ENCODE data around the gene VANGL1. TPM values are rescaled to one million over a fixed set of nuclear protein-coding genes. Genes with fewer than 3 reads are reported as not detected.

The VANGL1 gene
- total RNA-seq, 1 experiment from 2014 or later = 23.1 TPM

GRCh38 chr1:115677182-115677555, 35.4 kb downstream of the VANGL1 start:
- Histone ChIP-seq H3K27ac (ENCODE audit: low read length) (peak overlapping the region; percentile 67), H3K9me3 (ENCODE audit: low read length) (no peaks in the 10 kb centered on the region), H3K4me3 (ENCODE audit: low read length) (no peak overlapping the region), H3K27me3 (ENCODE audit: low read length) (no peaks in the 10 kb centered on the region), H4K20me1 (ENCODE audit: low read length) (no peaks in the 10 kb centered on the region), H3K36me3 (ENCODE audit: low read depth, low read length) (peaks cover 8% of the 10 kb centered on the region), H3K9ac (ENCODE audit: low read length) (no peak overlapping the region), H3K79me2 (ENCODE audit: low read length) (peaks cover 49% of the 10 kb centered on the region), H3K4me2 (ENCODE audit: low read length) (0 out of 2 replicates have a peak overlapping the region, but pooled peaks have one; percentile 30), H3K9me2 (replicated peaks; ENCODE audit: low read length) (no peaks in the 10 kb centered on the region), H3K4me1 (ENCODE audit: insufficient read depth, low read length) (peaks cover 47% of the 10 kb centered on the region), H2AFZ (ENCODE audit: low read length) (no peak overlapping the region), H3F3A (ENCODE audit: low read length, unreplicated experiment) (no peaks in the 10 kb centered on the region)
- no peak for TF ChIP-seq EZH2 (IDR thresholded peaks at IDR 0.05; ENCODE audit: low read length, unreplicated experiment)
- TF ChIP-seq EZH2phosphoT487 (IDR thresholded peaks at IDR 0.05; ENCODE audit: borderline replicate concordance, low read length) = no peak
- TF ChIP-seq, protein P1, sequence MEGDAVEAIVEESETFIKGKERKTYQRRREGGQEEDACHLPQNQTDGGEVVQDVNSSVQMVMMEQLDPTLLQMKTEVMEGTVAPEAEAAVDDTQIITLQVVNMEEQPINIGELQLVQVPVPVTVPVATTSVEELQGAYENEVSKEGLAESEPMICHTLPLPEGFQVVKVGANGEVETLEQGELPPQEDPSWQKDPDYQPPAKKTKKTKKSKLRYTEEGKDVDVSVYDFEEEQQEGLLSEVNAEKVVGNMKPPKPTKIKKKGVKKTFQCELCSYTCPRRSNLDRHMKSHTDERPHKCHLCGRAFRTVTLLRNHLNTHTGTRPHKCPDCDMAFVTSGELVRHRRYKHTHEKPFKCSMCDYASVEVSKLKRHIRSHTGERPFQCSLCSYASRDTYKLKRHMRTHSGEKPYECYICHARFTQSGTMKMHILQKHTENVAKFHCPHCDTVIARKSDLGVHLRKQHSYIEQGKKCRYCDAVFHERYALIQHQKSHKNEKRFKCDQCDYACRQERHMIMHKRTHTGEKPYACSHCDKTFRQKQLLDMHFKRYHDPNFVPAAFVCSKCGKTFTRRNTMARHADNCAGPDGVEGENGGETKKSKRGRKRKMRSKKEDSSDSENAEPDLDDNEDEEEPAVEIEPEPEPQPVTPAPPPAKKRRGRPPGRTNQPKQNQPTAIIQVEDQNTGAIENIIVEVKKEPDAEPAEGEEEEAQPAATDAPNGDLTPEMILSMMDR (conservative IDR thresholded peaks at IDR 0.05; ENCODE audit: low read depth, low read length) = no peak
- no TSS peak for BruUV-seq (replicated peaks)
- DNase-seq = peak; percentile 29
- no peak for ATAC-seq
- POLR2A ChIA-PET (ENCODE audit: unreplicated experiment) = no interaction called here
- intact Hi-C loops (cut with micrococcal nuclease) = no loop called here
- CTCF ChIA-PET = no interaction called here

DNA sequence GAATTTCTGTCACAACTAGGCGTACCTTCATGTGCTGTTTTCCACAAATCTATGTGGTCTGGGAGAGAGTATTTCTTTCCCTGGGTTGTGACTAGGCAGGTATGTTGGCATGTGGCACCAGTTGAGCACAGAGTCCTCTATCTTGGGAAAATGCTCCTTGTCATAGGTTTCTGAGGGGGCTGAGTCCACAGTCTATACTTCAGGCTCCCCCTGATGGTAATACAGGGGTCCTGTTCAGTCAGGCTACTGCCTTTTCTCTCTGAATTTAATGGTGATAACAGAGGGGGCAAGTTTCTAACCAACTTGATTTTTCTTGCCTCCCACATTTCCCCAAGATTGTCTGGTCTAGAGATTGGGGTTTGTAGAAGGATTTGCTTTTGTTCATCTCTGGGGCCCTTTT, 35.8 kb downstream of the VANGL1 start:
- Histone ChIP-seq H3K36me3 (ENCODE audit: low read depth, low read length) (peaks cover 12% of the 10 kb centered on the region), H3K27ac (ENCODE audit: low read length) (peak overlapping the region; percentile 67), H3K4me1 (ENCODE audit: insufficient read depth, low read length) (peaks cover 47% of the 10 kb centered on the region), H3K9me3 (ENCODE audit: low read length) (no peaks in the 10 kb centered on the region), H3K4me2 (ENCODE audit: low read length) (no peak overlapping the region), H4K20me1 (ENCODE audit: low read length) (no peaks in the 10 kb centered on the region), H3K79me2 (ENCODE audit: low read length) (peaks cover 45% of the 10 kb centered on the region), H3F3A (ENCODE audit: low read length, unreplicated experiment) (no peaks in the 10 kb centered on the region), H3K9ac (ENCODE audit: low read length) (no peak overlapping the region), H3K27me3 (ENCODE audit: low read length) (no peaks in the 10 kb centered on the region), H3K4me3 (ENCODE audit: low read length) (no peak overlapping the region), H3K9me2 (replicated peaks; ENCODE audit: low read length) (no peaks in the 10 kb centered on the region), H2AFZ (ENCODE audit: low read length) (no peak overlapping the region)
- intact Hi-C loops (cut with micrococcal nuclease) = no loop called here
- BruUV-seq (replicated peaks) = no TSS peak
- ChIA-PET CTCF (no interaction called here), POLR2A (ENCODE audit: unreplicated experiment) (no interaction called here)
- DNase-seq (no peak), ATAC-seq (no peak)
- TF ChIP-seq, protein P1 (conservative IDR thresholded peaks at IDR 0.05; ENCODE audit: low read depth, low read length) = no peak
- TF ChIP-seq EZH2phosphoT487 (IDR thresholded peaks at IDR 0.05; ENCODE audit: borderline replicate concordance, low read length) (no peak), EZH2 (IDR thresholded peaks at IDR 0.05; ENCODE audit: low read length, unreplicated experiment) (no peak)

- Histone ChIP-seq H3K27ac (ENCODE audit: low read length) (no peak overlapping the region), H4K20me1 (ENCODE audit: low read length) (no peaks in the 10 kb centered on the region), H3K4me2 (ENCODE audit: low read length) (no peak overlapping the region), H3K79me2 (ENCODE audit: low read length) (peaks cover 39% of the 10 kb centered on the region), H3K4me1 (ENCODE audit: insufficient read depth, low read length) (peaks cover 47% of the 10 kb centered on the region), H3K4me3 (ENCODE audit: low read length) (no peak overlapping the region), H3K9me3 (ENCODE audit: low read length) (no peaks in the 10 kb centered on the region), H3K9ac (ENCODE audit: low read length) (no peak overlapping the region), H3F3A (ENCODE audit: low read length, unreplicated experiment) (no peaks in the 10 kb centered on the region), H2AFZ (ENCODE audit: low read length) (no peak overlapping the region), H3K36me3 (ENCODE audit: low read depth, low read length) (peaks cover 15% of the 10 kb centered on the region), H3K27me3 (ENCODE audit: low read length) (no peaks in the 10 kb centered on the region), H3K9me2 (replicated peaks; ENCODE audit: low read length) (no peaks in the 10 kb centered on the region)
- no peak for DNase-seq
- no peak for ATAC-seq
- no peak for TF ChIP-seq EZH2 (IDR thresholded peaks at IDR 0.05; ENCODE audit: low read length, unreplicated experiment)
- TF ChIP-seq, protein P1 (conservative IDR thresholded peaks at IDR 0.05; ENCODE audit: low read depth, low read length) = no peak
- no peak for TF ChIP-seq EZH2phosphoT487 (IDR thresholded peaks at IDR 0.05; ENCODE audit: borderline replicate concordance, low read length)
- intact Hi-C loops (cut with micrococcal nuclease) = no loop called here
- BruUV-seq (replicated peaks) = no TSS peak
- ChIA-PET POLR2A (ENCODE audit: unreplicated experiment) (interaction anchor here (0.6 kb wide), 1 partner anchor 36 kb away, joined by 6 read pairs; the partner anchor contains the start of gene VANGL1), CTCF (interaction anchor here (0.6 kb wide), 1 partner anchor 28 kb away, joined by 3 read pairs; no protein-coding TSS in a partner anchor)
Measured at GRCh38 chr1:115678141-115678540, 36.4 kb downstream of the VANGL1 start.

All from PC-3 (cell line).